Activated CD4-positive, alpha-beta T cell treated with anti-CD3 and anti-CD28 coated beads, Interleukin-2, amount 50 U/mL, for 16 hours (primary cell): ENCODE results near the gene MALRD1.

Source experiments
- DNase-seq: peaks from one replicate; pipeline ENCODE4 v3.0.0-alpha.2; 2020

MALRD1 gene

GRCh38 chr10:19048489-19048888, at the start of gene MALRD1:
Gene MALRD1, plus strand, starts transcription at chr10:19048801. Its CDS starts 138 bp downstream, at chr10:19048939.
- no peak for DNase-seq

GRCh38 chr10:19003341-19003740, 45.3 kb upstream of the MALRD1 start:
- no peak for DNase-seq

GRCh38 chr10:19012111-19012510, 36.5 kb upstream of the MALRD1 start:
- no peak for DNase-seq

GRCh38 chr10:19014034-19014433, 34.6 kb upstream of the MALRD1 start:
- no peak for DNase-seq

- DNase-seq, result no peak
These were observed 34.1 kb upstream of the MALRD1 start for GRCh38 chr10:19014498-19014897.

- no peak for DNase-seq
These were observed 31.3 kb upstream of the MALRD1 start for GRCh38 chr10:19017116-19017890.

- no peak for DNase-seq
These were observed 27.4 kb upstream of the MALRD1 start for GRCh38 chr10:19021162-19021561.

GRCh38 chr10:19024611-19025010, 24.0 kb upstream of the MALRD1 start:
- DNase-seq, result no peak

GRCh38 chr10:19031763-19032162, 16.8 kb upstream of the MALRD1 start:
- DNase-seq, result no peak

- no peak for DNase-seq
These were observed 14.9 kb upstream of the MALRD1 start for GRCh38 chr10:19033741-19034140.

- DNase-seq, result no peak
These were observed 7.4 kb upstream of the MALRD1 start for GRCh38 chr10:19041171-19041570.

GRCh38 chr10:19043431-19043830, 5.2 kb upstream of the MALRD1 start:
- no peak for DNase-seq

GRCh38 chr10:19046679-19047078, 1.9 kb upstream of the MALRD1 start:
- no peak for DNase-seq

- DNase-seq, result no peak
These were observed 290 bp downstream of the MALRD1 start for GRCh38 chr10:19048891-19049290.

- DNase-seq, result no peak
These were observed 966 bp downstream of the MALRD1 start for GRCh38 chr10:19049567-19049966.

GRCh38 chr10:19054289-19054835, 5.8 kb downstream of the MALRD1 start:
- no peak for DNase-seq

GRCh38 chr10:19058046-19058445, 9.4 kb downstream of the MALRD1 start:
- DNase-seq, result no peak

GRCh38 chr10:19063986-19064385, 15.4 kb downstream of the MALRD1 start:
- no peak for DNase-seq

- no peak for DNase-seq
These were observed 23.3 kb downstream of the MALRD1 start for GRCh38 chr10:19071946-19072345.

- no peak for DNase-seq
These were observed 28.7 kb downstream of the MALRD1 start for GRCh38 chr10:19077276-19077675.

- no peak for DNase-seq
These were observed 48.0 kb downstream of the MALRD1 start for GRCh38 chr10:19096501-19097073.

GRCh38 chr10:19097151-19097550, 48.5 kb downstream of the MALRD1 start:
- DNase-seq, result no peak

- no peak for DNase-seq
These were observed 50.2 kb downstream of the MALRD1 start for GRCh38 chr10:19098803-19099202.

GRCh38 chr10:19107406-19107805, 58.8 kb downstream of the MALRD1 start:
- no peak for DNase-seq
